Measurements from ENCODE around the gene AMPD3. TPM values are rescaled to one million over a fixed set of nuclear protein-coding genes. Genes with fewer than 3 reads are reported as not detected.

The AMPD3 gene
- total and polyA plus RNA-seq, 4 donors, result 3.8 to 29.0 (median 24.2) TPM

- Histone ChIP-seq H3K36me3 (ENCODE audit: control insufficient read depth in 4 of 4, insufficient read depth in 4 of 4, low read length in 4 of 4) (no peaks in the 10 kb centered on the region), H3K27ac (ENCODE audit: low read depth in 1 of 2, low read length in 1 of 2) (no peak overlapping the region), H3K9ac (ENCODE audit: insufficient read depth in 1 of 2, low read length in 2 of 2) (no peak overlapping the region), H3K4me3 (no peak overlapping the region), H3K9me3 (ENCODE audit: control insufficient read depth in 4 of 4, insufficient read depth in 3 of 4, low read length in 3 of 4) (no peaks in the 10 kb centered on the region), H3K4me1 (ENCODE audit: control insufficient read depth in 5 of 5, insufficient read depth in 5 of 5, low read length in 5 of 5) (no peaks in the 10 kb centered on the region), H3K27me3 (ENCODE audit: control insufficient read depth in 3 of 3, insufficient read depth in 3 of 3, low read length in 2 of 3) (no peaks in the 10 kb centered on the region)
- WGBS, 2 donors, result 94 to 98% methylated on average over 4 of the region's 4 CpGs
- ATAC-seq (ENCODE audit: insufficient read depth, low FRiP score), result no peak
- no peak for TF ChIP-seq CTCF (IDR thresholded peaks at IDR 0.05; ENCODE audit: control extremely low read depth, extremely low read depth)
- DNase-seq, result no peak
Measured at GRCh38 chr11:10441091-10441490, 14.0 kb upstream of the AMPD3 start.

GRCh38 chr11:10441652-10442503 is 13.2 kb upstream of the AMPD3 start:
- TF ChIP-seq CTCF (IDR thresholded peaks at IDR 0.05; ENCODE audit: control extremely low read depth, extremely low read depth), result no peak
- WGBS, 2 donors, result 55 to 70% methylated on average over 8 of the region's 8 CpGs
- no peaks in the 10 kb centered on the region for H3K36me3 ChIP-seq (ENCODE audit: control insufficient read depth in 4 of 4, insufficient read depth in 4 of 4, low read length in 4 of 4)
- H3K4me1 ChIP-seq (ENCODE audit: control insufficient read depth in 5 of 5, insufficient read depth in 5 of 5, low read length in 5 of 5), result no peaks in the 10 kb centered on the region
- DNase-seq (no peak), ATAC-seq (ENCODE audit: insufficient read depth, low FRiP score) (no peak)
- H3K9ac ChIP-seq (ENCODE audit: insufficient read depth in 1 of 2, low read length in 2 of 2), result no peak overlapping the region
- H3K9me3 ChIP-seq (ENCODE audit: control insufficient read depth in 4 of 4, insufficient read depth in 3 of 4, low read length in 3 of 4), result no peaks in the 10 kb centered on the region
- no peaks in the 10 kb centered on the region for H3K27me3 ChIP-seq (ENCODE audit: control insufficient read depth in 3 of 3, insufficient read depth in 3 of 3, low read length in 2 of 3)
- no peak overlapping the region for H3K27ac ChIP-seq (ENCODE audit: low read depth in 1 of 2, low read length in 1 of 2)
- no peak overlapping the region for H3K4me3 ChIP-seq

- Histone ChIP-seq H3K4me3 (no peak overlapping the region), H3K9ac (ENCODE audit: insufficient read depth in 1 of 2, low read length in 2 of 2) (no peak overlapping the region), H3K27me3 (ENCODE audit: control insufficient read depth in 3 of 3, insufficient read depth in 3 of 3, low read length in 2 of 3) (no peaks in the 10 kb centered on the region), H3K27ac (ENCODE audit: low read depth in 1 of 2, low read length in 1 of 2) (no peak overlapping the region), H3K4me1 (ENCODE audit: control insufficient read depth in 5 of 5, insufficient read depth in 5 of 5, low read length in 5 of 5) (no peaks in the 10 kb centered on the region), H3K36me3 (ENCODE audit: control insufficient read depth in 4 of 4, insufficient read depth in 4 of 4, low read length in 4 of 4) (no peaks in the 10 kb centered on the region), H3K9me3 (ENCODE audit: control insufficient read depth in 4 of 4, insufficient read depth in 3 of 4, low read length in 3 of 4) (no peaks in the 10 kb centered on the region)
- no peak for DNase-seq
- no peak for TF ChIP-seq CTCF (IDR thresholded peaks at IDR 0.05; ENCODE audit: control extremely low read depth, extremely low read depth)
- WGBS, 2 donors, result 96% methylated on average over 7 of the region's 7 CpGs
- ATAC-seq (ENCODE audit: insufficient read depth, low FRiP score), result no peak
Measured at GRCh38 chr11:10443152-10443551, 11.9 kb upstream of the AMPD3 start.
